Astrocyte of the cerebellum (primary cell): Measurements from ENCODE around the gene FYCO1.

Experiments used
- DNase-seq: peaks from one replicate; pipeline ENCODE4 v3.0.0-alpha.2; 2011; ENCODE audit warnings: low read depth
- H3K4me3 ChIP-seq: 2 replicates; pipeline ENCODE4 v1.5.1; 2011; ENCODE audit warnings: mild to moderate bottlenecking, low read depth, low read length, moderate library complexity
- CTCF ChIP-seq: IDR thresholded peaks from 2 replicates; pipeline ENCODE4 v1.5.1; 2012; ENCODE audit warnings: low read length, low read depth, moderate library complexity, mild to moderate bottlenecking; ENCODE audit errors: missing control alignments
- in situ Hi-C: cut with HindIII; loops from 2 replicates; pipeline ENCODE4 v1.10.0; 2017; ENCODE audit warnings: low sequenced_read_pairs

The FYCO1 gene

GRCh38 chr3:45938043-45938435 lies 57.6 kb downstream of the FYCO1 start:
- in situ Hi-C loops, result loop anchor here (25.0 kb wide), 1 partner anchor 149 kb away; no protein-coding TSS in a partner anchor
- no peak for DNase-seq
- H3K4me3 ChIP-seq, result no peak overlapping the region
- no peak for TF ChIP-seq CTCF

GRCh38 chr3:45937206-45938042 lies 58.2 kb downstream of the FYCO1 start:
- in situ Hi-C loops, result loop anchor here (25.0 kb wide), 1 partner anchor 150 kb away; no protein-coding TSS in a partner anchor
- H3K4me3 ChIP-seq, result no peak overlapping the region
- DNase-seq, result no peak
- TF ChIP-seq CTCF, result no peak

- in situ Hi-C loops, result loop anchor here (25.0 kb wide), 1 partner anchor 151 kb away; no protein-coding TSS in a partner anchor
- no peak for TF ChIP-seq CTCF
- no peak overlapping the region for H3K4me3 ChIP-seq
- DNase-seq, result no peak
Observed at GRCh38 chr3:45936261-45936660, 59.4 kb downstream of the FYCO1 start.

- no peak for TF ChIP-seq CTCF
- no peak for DNase-seq
- H3K4me3 ChIP-seq, result no peak overlapping the region
- in situ Hi-C loops, result loop anchor here (25.0 kb wide), 1 partner anchor 154 kb away; no protein-coding TSS in a partner anchor
Observed at GRCh38 chr3:45933591-45933990, 62.0 kb downstream of the FYCO1 start.

GRCh38 chr3:45932112-45932511 lies 63.5 kb downstream of the FYCO1 start:
- no peak for DNase-seq
- no peak overlapping the region for H3K4me3 ChIP-seq
- in situ Hi-C loops, result loop anchor here (25.0 kb wide), 1 partner anchor 155 kb away; no protein-coding TSS in a partner anchor
- TF ChIP-seq CTCF, result no peak

GRCh38 chr3:45931496-45931895 lies 64.1 kb downstream of the FYCO1 start:
- in situ Hi-C loops, result loop anchor here (25.0 kb wide), 1 partner anchor 156 kb away; no protein-coding TSS in a partner anchor

More at GRCh38 chr3:45931496-45931895, 64.1 kb downstream of the FYCO1 start:
- H3K4me3 ChIP-seq, result no peak overlapping the region
- no peak for DNase-seq
- TF ChIP-seq CTCF, result no peak
